CD4-positive, alpha-beta memory T cell (primary cell): ENCODE results near the gene PLXDC1. TPM values are rescaled to one million over a fixed set of nuclear protein-coding genes. Genes with fewer than 3 reads are reported as not detected.

Experiments
- CTCF ChIA-PET: fragments of 350-600 bp; sonication (Branson Sonifier 250); formaldehyde crosslinking; loops from one replicate; lab custom pipeline; 2021; ENCODE audit warnings: inconsistent platforms; ENCODE audit not compliant: partially characterized antibody; lab: Charles Lee
- POLR2A ChIA-PET: fragments of 350-600 bp; sonication (Branson Sonifier 250); formaldehyde crosslinking; loops from one replicate; lab custom pipeline; 2021; ENCODE audit not compliant: partially characterized antibody; lab: Charles Lee
- DNase-seq, 5 donors: peaks; one replicate each; pipeline versions ENCODE4 v3.0.0 to v3.0.0-alpha.2; 2020 to 2022; ENCODE audit warnings: mixed read lengths in 1 of 5
- H3K27ac ChIP-seq: one replicate; pipeline ENCODE4 v1.7.0; 2013; ENCODE audit warnings: low read depth, low read length
- H3K27me3 ChIP-seq: 2 replicates; pipeline ENCODE4 v1.7.0; 2013; ENCODE audit warnings: mild to moderate bottlenecking, low read length, moderate library complexity; ENCODE audit not compliant: insufficient read depth
- H3K36me3 ChIP-seq: 2 replicates; pipeline ENCODE4 v1.7.0; 2013; ENCODE audit warnings: mild to moderate bottlenecking, low read length, moderate library complexity; ENCODE audit not compliant: insufficient read depth
- H3K4me1 ChIP-seq: 2 replicates; pipeline ENCODE4 v1.7.0; 2013; ENCODE audit warnings: mild to moderate bottlenecking, low read length, moderate library complexity; ENCODE audit not compliant: insufficient read depth
- H3K4me3 ChIP-seq, 2 donors: one replicate each; pipeline ENCODE4 v1.7.0; 2013; ENCODE audit warnings: low read length in 2 of 2, mild to moderate bottlenecking in 1 of 2
- H3K9me3 ChIP-seq, 2 donors: one replicate each; pipeline ENCODE4 v1.7.0; 2013; ENCODE audit warnings: low read length in 2 of 2, control low read depth in 1 of 2; ENCODE audit not compliant: control insufficient read depth in 1 of 2
- H3K27ac Mint-ChIP-seq, 7 donors: one replicate each; pipeline ENCODE4 v1.8.0; 2020 to 2021; ENCODE audit warnings: mixed read lengths in 7 of 7, mild to moderate bottlenecking in 6 of 7, inconsistent platforms in 3 of 7, moderate library complexity in 3 of 7
- H3K27me3 Mint-ChIP-seq, 2 donors: one replicate each; pipeline ENCODE4 v1.8.0; 2020 to 2021; ENCODE audit warnings: mixed read lengths in 2 of 2
- H3K36me3 Mint-ChIP-seq, 2 donors: one replicate each; pipeline ENCODE4 v1.8.0; 2020 to 2021; ENCODE audit warnings: mixed read lengths in 2 of 2, inconsistent platforms in 1 of 2, mild to moderate bottlenecking in 1 of 2
- H3K4me1 Mint-ChIP-seq, 4 donors: one replicate each; pipeline ENCODE4 v1.8.0; 2020 to 2021; ENCODE audit warnings: mixed read lengths in 4 of 4, mild to moderate bottlenecking in 1 of 4
- H3K4me3 Mint-ChIP-seq, 8 donors: one replicate each; pipeline ENCODE4 v1.8.0; 2020 to 2021; ENCODE audit warnings: mixed read lengths in 8 of 8, mild to moderate bottlenecking in 7 of 8, moderate library complexity in 6 of 8, inconsistent platforms in 3 of 8
- H3K9me3 Mint-ChIP-seq, 8 donors: one replicate each; pipeline ENCODE4 v1.8.0; 2020 to 2021; ENCODE audit warnings: mixed read lengths in 8 of 8, mild to moderate bottlenecking in 5 of 8, inconsistent platforms in 3 of 8, moderate library complexity in 1 of 8
- intact Hi-C: fragments of 100-400 bp; cut with micrococcal nuclease; formaldehyde crosslinking; loops from one replicate; pipeline ENCODE4 v1.15.1; 2023
- polyA plus RNA-seq, 2 donors: library from polyadenylated mRNA; unstranded; fragments of 300-500 nt; fragmentation: Illumina TruSeq; gene quantifications; one replicate each; pipeline ENCODE4 v1.2.3, GENCODE V29; 2021
- total RNA-seq, 2 experiments: library from RNA; stranded (reverse); gene quantifications; one replicate each; pipeline ENCODE4 v1.2.3, GENCODE V29; 2021

The PLXDC1 gene
- total and polyA plus RNA-seq, 4 experiments from 2014 or later = 2.5 to 16.4 (median 10.2) TPM

GRCh38 chr17:39114723-39115122, 36.7 kb downstream of the PLXDC1 start:
- CTCF ChIA-PET = interaction anchor here (0.7 to 1.3 kb wide), 2 partner anchors 37 to 132 kb away, joined by 3 to 4 read pairs; partner anchors contain the start of gene PLXDC1
- H3K27ac Mint-ChIP-seq = no peak overlapping the region

DNA sequence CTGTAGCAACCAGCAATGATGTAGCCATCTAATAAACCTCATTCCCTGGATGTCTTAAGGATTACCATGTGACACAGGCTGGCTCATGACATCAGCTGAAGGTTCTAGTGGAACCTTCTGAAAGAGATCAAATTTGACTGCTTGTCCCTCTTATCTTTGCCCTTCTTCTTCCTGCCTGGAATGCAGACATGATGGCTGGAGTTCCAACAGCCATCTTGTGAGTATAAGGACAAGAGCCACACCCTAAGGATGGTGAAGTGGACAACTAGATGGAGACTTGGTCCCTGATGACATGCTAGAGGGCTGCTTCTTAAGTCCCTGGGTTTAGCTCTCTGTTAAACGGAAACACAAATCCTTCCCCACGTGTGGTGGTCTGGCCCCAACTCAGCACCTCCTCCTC, 37.6 kb downstream of the PLXDC1 start:
- peak overlapping the region in 2 of 7 donors; percentile 36 to 61 for H3K27ac Mint-ChIP-seq
- intact Hi-C loops = no loop called here
- Histone ChIP-seq H3K36me3 (no peaks in the 10 kb centered on the region), H3K27ac (no peak overlapping the region), H3K4me3 (no peak overlapping the region), H3K9me3 (no peaks in the 10 kb centered on the region), H3K27me3 (no peaks in the 10 kb centered on the region), H3K4me1 (no peaks in the 10 kb centered on the region)
- no peak overlapping the region for H3K4me3 Mint-ChIP-seq
- H3K4me1 Mint-ChIP-seq = peaks cover 0 to 3% (median 1%) of the 10 kb centered on the region in 4 donors
- ChIA-PET POLR2A (no interaction called here), CTCF (no interaction called here)
- H3K9me3 Mint-ChIP-seq = no peaks in the 10 kb centered on the region
- no peaks in the 10 kb centered on the region for H3K27me3 Mint-ChIP-seq
- H3K36me3 Mint-ChIP-seq = no peaks in the 10 kb centered on the region
- no peak for DNase-seq

More at GRCh38 chr17:39114723-39115122, 36.7 kb downstream of the PLXDC1 start:
- H3K36me3 ChIP-seq = no peaks in the 10 kb centered on the region
- no peaks in the 10 kb centered on the region for H3K36me3 Mint-ChIP-seq
- H3K9me3 ChIP-seq = no peaks in the 10 kb centered on the region
- H3K27me3 ChIP-seq = no peaks in the 10 kb centered on the region
- H3K27ac ChIP-seq = no peak overlapping the region
- peaks cover 0 to 3% (median 1%) of the 10 kb centered on the region in 4 donors for H3K4me1 Mint-ChIP-seq
- intact Hi-C loops = no loop called here
- DNase-seq = no peak
- POLR2A ChIA-PET = no interaction called here
- no peak overlapping the region for H3K4me3 ChIP-seq
- H3K4me3 Mint-ChIP-seq = no peak overlapping the region
- H3K4me1 ChIP-seq = no peaks in the 10 kb centered on the region
- H3K9me3 Mint-ChIP-seq = no peaks in the 10 kb centered on the region
- no peaks in the 10 kb centered on the region for H3K27me3 Mint-ChIP-seq

- intact Hi-C loops = no loop called here
- Histone ChIP-seq H3K27ac (no peak overlapping the region), H3K4me1 (no peaks in the 10 kb centered on the region), H3K4me3 (no peak overlapping the region), H3K36me3 (no peaks in the 10 kb centered on the region), H3K9me3 (no peaks in the 10 kb centered on the region), H3K27me3 (no peaks in the 10 kb centered on the region)
- Mint-ChIP-seq H3K27ac (peak overlapping the region in 3 of 7 donors; percentile 55 to 80 (median 70)), H3K4me1 (peaks cover 0 to 2% (median 0%) of the 10 kb centered on the region in 4 donors), H3K36me3 (no peaks in the 10 kb centered on the region), H3K9me3 (no peaks in the 10 kb centered on the region), H3K4me3 (no peak overlapping the region), H3K27me3 (no peaks in the 10 kb centered on the region)
- CTCF ChIA-PET = interaction anchor here (2.7 kb wide), 1 partner anchor 43 kb away, joined by 6 read pairs; no protein-coding TSS in a partner anchor
- DNase-seq = no peak
- POLR2A ChIA-PET = no interaction called here
Measured at GRCh38 chr17:39110435-39111136, 40.9 kb downstream of the PLXDC1 start.

DNA sequence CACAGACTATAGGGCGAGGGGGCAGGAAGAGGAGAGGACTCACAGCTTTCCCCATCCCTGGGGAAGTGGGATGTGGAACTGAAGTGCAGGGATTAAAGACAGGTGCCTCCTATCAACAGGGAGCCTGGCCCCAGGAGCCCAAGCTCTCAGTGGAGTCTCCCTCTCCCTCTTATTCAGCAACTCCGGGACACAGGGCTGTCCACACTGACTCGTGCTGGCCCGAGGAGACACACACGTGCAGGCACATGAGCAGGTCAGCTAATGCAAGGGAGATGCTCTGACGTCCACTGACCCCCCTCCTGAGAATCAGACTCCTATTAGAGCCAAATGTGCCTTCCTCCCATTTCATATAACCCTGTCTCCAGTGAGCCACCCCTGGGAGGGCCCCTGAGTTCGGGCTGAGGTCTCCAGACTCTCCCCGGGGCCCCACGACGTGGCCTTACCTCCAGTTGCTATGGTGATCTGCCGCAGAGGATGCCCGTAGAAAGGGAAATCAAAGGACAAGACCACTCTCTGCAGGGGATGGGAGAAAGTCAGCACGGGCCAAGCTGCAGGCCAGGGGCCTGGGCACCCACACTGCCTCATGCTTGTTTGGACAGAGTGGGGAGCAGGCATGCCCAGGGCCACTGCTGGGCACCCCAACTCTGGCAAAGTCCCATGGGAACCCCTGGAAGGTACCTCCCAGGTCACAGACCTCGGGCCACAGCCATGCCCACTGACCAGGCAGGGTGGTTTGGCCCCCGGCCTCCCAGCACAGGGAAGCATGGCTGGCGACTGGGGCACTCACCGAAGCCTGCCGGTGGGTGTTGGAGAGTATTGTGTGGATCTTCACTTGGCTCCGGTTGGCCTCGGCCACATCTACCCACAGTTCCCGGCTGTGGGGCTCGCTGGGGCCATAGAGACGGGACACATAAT, 42.7 kb downstream of the PLXDC1 start:
- intact Hi-C loops = no loop called here
- CTCF ChIA-PET = interaction anchor here (0.6 to 2.7 kb wide), 3 partner anchors 45 to 175 kb away, joined by 3 to 6 read pairs (median 4); no protein-coding TSS in a partner anchor

GRCh38 chr17:39107973-39108372, 43.5 kb downstream of the PLXDC1 start:
- Mint-ChIP-seq H3K27me3 (no peaks in the 10 kb centered on the region), H3K4me1 (peaks cover 0 to 2% (median 0%) of the 10 kb centered on the region in 4 donors), H3K4me3 (no peak overlapping the region), H3K9me3 (no peaks in the 10 kb centered on the region), H3K36me3 (no peaks in the 10 kb centered on the region), H3K27ac (peak overlapping the region in 2 of 7 donors; percentile 24 to 46)
- Histone ChIP-seq H3K4me1 (no peaks in the 10 kb centered on the region), H3K4me3 (no peak overlapping the region), H3K9me3 (no peaks in the 10 kb centered on the region), H3K36me3 (no peaks in the 10 kb centered on the region), H3K27me3 (no peaks in the 10 kb centered on the region), H3K27ac (no peak overlapping the region)
- no peak for DNase-seq
- intact Hi-C loops = no loop called here
- CTCF ChIA-PET = interaction anchor here (0.6 kb wide), 1 partner anchor 174 kb away, joined by 3 read pairs; no protein-coding TSS in a partner anchor
- POLR2A ChIA-PET = no interaction called here

More for the DNA sequence above, 42.7 kb downstream of the PLXDC1 start:
- no peak overlapping the region for H3K27ac ChIP-seq
- H3K9me3 Mint-ChIP-seq = no peaks in the 10 kb centered on the region
- H3K27ac Mint-ChIP-seq = no peak overlapping the region
- no peaks in the 10 kb centered on the region for H3K36me3 ChIP-seq
- H3K4me3 ChIP-seq = no peak overlapping the region
- no peaks in the 10 kb centered on the region for H3K27me3 ChIP-seq
- no peaks in the 10 kb centered on the region for H3K9me3 ChIP-seq
- POLR2A ChIA-PET = no interaction called here
- H3K4me3 Mint-ChIP-seq = no peak overlapping the region
- no peaks in the 10 kb centered on the region for H3K36me3 Mint-ChIP-seq
- H3K27me3 Mint-ChIP-seq = no peaks in the 10 kb centered on the region
- H3K4me1 Mint-ChIP-seq = peaks cover 0 to 2% (median 0%) of the 10 kb centered on the region in 4 donors
- no peak for DNase-seq
- no peaks in the 10 kb centered on the region for H3K4me1 ChIP-seq

DNA sequence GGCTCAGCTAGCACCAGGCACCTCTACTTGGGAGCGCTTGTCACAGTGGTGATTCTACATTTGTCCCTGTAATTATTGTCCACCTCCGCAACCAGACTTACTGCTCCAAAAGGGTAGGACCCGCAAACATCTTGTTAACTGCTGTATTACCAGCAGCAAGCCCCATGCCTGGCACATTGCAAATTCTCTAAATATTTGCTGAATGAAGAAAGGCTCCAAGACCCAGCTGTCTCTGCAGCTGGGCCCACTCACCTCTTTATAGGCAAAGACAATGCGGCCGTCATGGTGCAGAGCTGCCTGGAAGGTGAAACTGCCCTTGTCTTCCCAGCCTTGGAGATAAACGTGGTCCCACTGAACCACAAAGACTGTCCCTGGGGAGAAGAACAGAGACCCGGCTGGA, 44.3 kb downstream of the PLXDC1 start:
- Mint-ChIP-seq H3K9me3 (no peaks in the 10 kb centered on the region), H3K4me1 (peaks cover 4 to 7% (median 6%) of the 10 kb centered on the region in 4 donors), H3K4me3 (no peak overlapping the region), H3K36me3 (no peaks in the 10 kb centered on the region), H3K27ac (peak overlapping the region in 1 of 7 donors; percentile 37), H3K27me3 (no peaks in the 10 kb centered on the region)
- H3K9me3 ChIP-seq = no peaks in the 10 kb centered on the region
- no peak overlapping the region for H3K27ac ChIP-seq
- POLR2A ChIA-PET = no interaction called here
- DNase-seq = no peak
- no peaks in the 10 kb centered on the region for H3K27me3 ChIP-seq
- H3K4me1 ChIP-seq = peaks cover 6% of the 10 kb centered on the region
- no peaks in the 10 kb centered on the region for H3K36me3 ChIP-seq
- CTCF ChIA-PET = no interaction called here
- intact Hi-C loops = no loop called here
- H3K4me3 ChIP-seq = no peak overlapping the region

DNA sequence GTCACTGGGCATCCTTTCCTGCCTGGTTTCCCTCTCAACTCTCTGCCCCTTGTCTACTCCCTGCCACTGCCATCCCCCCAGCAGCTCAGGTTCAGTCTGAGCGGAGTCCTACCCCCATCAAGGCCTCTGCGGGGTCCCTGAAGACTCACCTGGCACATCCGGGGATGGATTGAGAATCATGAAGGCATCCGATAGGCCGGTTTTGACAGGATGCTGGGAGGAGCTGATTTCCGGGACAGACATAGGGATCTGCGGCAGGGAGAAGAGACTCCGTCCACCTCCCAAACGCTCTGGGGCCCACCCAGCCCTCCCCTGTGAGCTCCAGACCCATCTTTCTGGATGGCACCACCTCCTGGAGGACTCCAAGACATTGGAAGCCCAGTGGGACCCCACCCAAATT, 45.7 kb downstream of the PLXDC1 start:
- ChIA-PET POLR2A (no interaction called here), CTCF (no interaction called here)
- Histone ChIP-seq H3K27me3 (no peaks in the 10 kb centered on the region), H3K4me3 (no peak overlapping the region), H3K9me3 (no peaks in the 10 kb centered on the region), H3K36me3 (no peaks in the 10 kb centered on the region), H3K4me1 (peaks cover 7% of the 10 kb centered on the region), H3K27ac (no peak overlapping the region)
- no peaks in the 10 kb centered on the region for H3K27me3 Mint-ChIP-seq
- DNase-seq = no peak
- no peaks in the 10 kb centered on the region for H3K36me3 Mint-ChIP-seq
- no peak overlapping the region for H3K27ac Mint-ChIP-seq
- H3K4me1 Mint-ChIP-seq = peaks cover 6 to 20% (median 9%) of the 10 kb centered on the region in 4 donors
- no peaks in the 10 kb centered on the region for H3K9me3 Mint-ChIP-seq
- intact Hi-C loops = no loop called here
- no peak overlapping the region for H3K4me3 Mint-ChIP-seq
